ENCODE data around the gene ARFGAP1.

Gene ARFGAP1

DNA sequence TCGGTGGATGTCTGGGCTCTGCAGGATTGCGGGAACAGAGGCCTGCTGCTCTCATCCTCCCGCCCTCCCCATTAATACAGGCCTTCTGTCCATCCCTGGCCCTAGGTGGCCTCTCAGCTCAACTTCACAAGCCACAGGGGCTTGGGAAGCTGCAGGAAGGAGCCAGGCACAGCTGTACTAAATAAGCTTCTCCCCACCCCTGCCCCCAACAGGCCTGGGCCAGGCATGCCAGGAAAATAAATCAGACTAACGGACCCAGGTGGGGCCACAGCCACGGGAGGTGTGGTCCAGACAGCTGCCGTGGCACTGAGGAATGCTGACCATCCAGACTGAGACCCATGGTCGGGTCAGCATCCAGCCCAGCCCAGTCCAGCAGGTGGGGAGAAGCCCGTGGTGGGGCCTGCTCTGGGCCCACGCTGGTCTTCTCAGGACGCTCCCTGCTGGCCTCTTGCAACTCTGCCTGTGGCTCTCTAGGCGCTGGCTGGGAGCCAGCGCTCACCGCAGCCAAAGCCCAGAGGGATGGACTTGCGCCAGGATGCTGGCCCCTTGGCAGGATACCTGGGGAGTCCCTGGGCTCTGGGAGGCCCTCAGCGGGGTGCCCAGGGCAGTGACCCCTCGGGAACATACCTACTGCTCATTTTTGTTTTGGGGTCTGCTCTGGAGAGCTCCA, 48.1 kb upstream of the ARFGAP1 start:
- no peaks in the 10 kb centered on the region for H3K27me3 ChIP-seq (ENCODE audit: control insufficient read depth, low read length)
- H3K4me2 ChIP-seq (ENCODE audit: low read length): no peak overlapping the region
- no peak overlapping the region for H3K27ac ChIP-seq (ENCODE audit: low read depth, low read length)
- no peaks in the 10 kb centered on the region for H3K9me2 ChIP-seq (replicated peaks; ENCODE audit: control insufficient read depth, low read length)
- H4K20me1 ChIP-seq (ENCODE audit: control insufficient read depth, insufficient read depth, low read depth, low read length): no peaks in the 10 kb centered on the region
- H3K79me2 ChIP-seq (ENCODE audit: control insufficient read depth, low read length): no peaks in the 10 kb centered on the region
- H3K4me1 ChIP-seq (ENCODE audit: control insufficient read depth, low read length): no peaks in the 10 kb centered on the region
- no peaks in the 10 kb centered on the region for H3K9me3 ChIP-seq (ENCODE audit: control insufficient read depth, insufficient read depth, low read length)
- no peak overlapping the region for H3K4me3 ChIP-seq (ENCODE audit: low read length)
- H3K36me3 ChIP-seq (ENCODE audit: control insufficient read depth, low read length): no peaks in the 10 kb centered on the region
- TF ChIP-seq CTCF (IDR thresholded peaks at IDR 0.05; ENCODE audit: low read depth, low read length, poor library complexity, severe bottlenecking) (no peak), EZH2phosphoT487 (IDR thresholded peaks at IDR 0.05; ENCODE audit: borderline replicate concordance, low read length) (no peak)
- no peaks in the 10 kb centered on the region for H3F3A ChIP-seq (ENCODE audit: control insufficient read depth, insufficient read depth)

DNA sequence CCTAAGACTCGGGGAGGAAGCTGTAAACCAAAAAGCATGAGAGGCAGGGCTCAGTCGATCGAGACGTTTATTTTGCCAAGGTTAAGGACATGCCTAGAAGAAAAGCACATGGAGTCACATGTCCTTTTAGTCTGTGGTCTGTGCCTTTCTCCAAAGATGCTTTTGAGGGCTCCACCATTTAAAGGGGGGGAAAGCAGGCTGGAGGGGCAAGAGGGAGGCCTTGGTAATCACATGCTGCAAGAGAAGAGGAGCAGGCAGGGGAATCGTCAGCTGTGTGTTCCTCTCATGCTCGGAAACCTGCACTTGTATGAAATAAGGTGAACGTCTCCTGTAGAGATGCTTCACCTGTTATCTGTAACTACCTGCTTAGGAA, 47.5 kb upstream of the ARFGAP1 start:
- Histone ChIP-seq H4K20me1 (ENCODE audit: control insufficient read depth, insufficient read depth, low read depth, low read length) (no peaks in the 10 kb centered on the region), H3K9me2 (replicated peaks; ENCODE audit: control insufficient read depth, low read length) (no peaks in the 10 kb centered on the region), H3K4me2 (ENCODE audit: low read length) (no peak overlapping the region), H3K9me3 (ENCODE audit: control insufficient read depth, insufficient read depth, low read length) (no peaks in the 10 kb centered on the region), H3F3A (ENCODE audit: control insufficient read depth, insufficient read depth) (no peaks in the 10 kb centered on the region), H3K27me3 (ENCODE audit: control insufficient read depth, low read length) (no peaks in the 10 kb centered on the region), H3K36me3 (ENCODE audit: control insufficient read depth, low read length) (no peaks in the 10 kb centered on the region), H3K4me1 (ENCODE audit: control insufficient read depth, low read length) (no peaks in the 10 kb centered on the region), H3K4me3 (ENCODE audit: low read length) (no peak overlapping the region), H3K27ac (ENCODE audit: low read depth, low read length) (no peak overlapping the region), H3K79me2 (ENCODE audit: control insufficient read depth, low read length) (no peaks in the 10 kb centered on the region)
- TF ChIP-seq EZH2phosphoT487 (IDR thresholded peaks at IDR 0.05; ENCODE audit: borderline replicate concordance, low read length) (no peak), CTCF (IDR thresholded peaks at IDR 0.05; ENCODE audit: low read depth, low read length, poor library complexity, severe bottlenecking) (no peak)

DNA sequence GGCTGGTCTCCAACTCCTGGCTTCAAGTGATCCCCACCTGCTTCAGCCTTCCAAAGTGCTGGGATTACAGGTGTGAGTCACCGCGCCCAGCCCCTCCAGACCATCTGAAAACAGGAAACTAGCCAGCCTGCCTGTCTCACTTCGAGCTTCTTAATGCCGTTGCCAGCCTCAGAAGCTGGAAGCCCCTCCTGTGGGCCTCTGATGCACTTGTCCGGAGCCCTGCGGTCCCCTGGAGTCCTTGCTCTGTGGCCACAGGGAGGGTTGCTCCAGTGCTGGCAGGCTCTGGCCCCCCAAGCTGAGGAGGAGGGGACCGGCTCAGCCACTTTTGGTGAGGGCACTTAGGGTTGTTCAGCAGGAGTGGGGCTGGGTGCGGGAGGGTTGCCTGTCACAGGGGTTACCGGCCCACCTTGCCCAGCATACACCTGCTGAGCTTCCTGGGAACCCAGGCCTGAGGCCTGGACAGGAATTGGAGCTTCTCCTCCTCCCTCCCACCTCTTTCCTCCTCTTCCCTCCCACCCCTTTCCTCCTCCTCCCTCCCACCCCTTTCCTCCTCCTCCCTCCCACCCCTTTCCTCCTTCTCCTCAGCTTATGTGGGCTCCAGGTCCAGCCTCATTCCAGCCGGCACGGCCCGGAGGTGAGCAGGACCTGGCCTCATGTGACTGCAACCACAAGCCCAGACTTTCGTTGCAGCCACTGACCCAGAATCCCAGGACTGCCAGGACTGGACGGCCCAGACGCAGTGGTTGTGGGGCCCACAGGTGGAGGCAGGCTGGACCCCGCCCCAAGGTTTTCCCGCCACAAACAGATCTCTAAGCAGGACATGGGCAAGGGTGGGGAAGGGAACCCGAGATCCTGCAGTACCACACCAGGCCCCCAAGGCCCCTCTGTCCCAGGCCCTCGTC, 46.3 kb upstream of the ARFGAP1 start:
- no peak overlapping the region for H3K4me2 ChIP-seq (ENCODE audit: low read length)
- TF ChIP-seq CTCF (IDR thresholded peaks at IDR 0.05; ENCODE audit: low read depth, low read length, poor library complexity, severe bottlenecking) (no peak), EZH2phosphoT487 (IDR thresholded peaks at IDR 0.05; ENCODE audit: borderline replicate concordance, low read length) (no peak)
- H3K4me3 ChIP-seq (ENCODE audit: low read length): no peak overlapping the region
- no peak overlapping the region for H3K27ac ChIP-seq (ENCODE audit: low read depth, low read length)
- no peaks in the 10 kb centered on the region for H3K36me3 ChIP-seq (ENCODE audit: control insufficient read depth, low read length)
- no peaks in the 10 kb centered on the region for H3F3A ChIP-seq (ENCODE audit: control insufficient read depth, insufficient read depth)
- no peaks in the 10 kb centered on the region for H3K9me3 ChIP-seq (ENCODE audit: control insufficient read depth, insufficient read depth, low read length)
- H4K20me1 ChIP-seq (ENCODE audit: control insufficient read depth, insufficient read depth, low read depth, low read length): no peaks in the 10 kb centered on the region
- peaks cover 12% of the 10 kb centered on the region for H3K27me3 ChIP-seq (ENCODE audit: control insufficient read depth, low read length)
- H3K79me2 ChIP-seq (ENCODE audit: control insufficient read depth, low read length): no peaks in the 10 kb centered on the region
- no peaks in the 10 kb centered on the region for H3K9me2 ChIP-seq (replicated peaks; ENCODE audit: control insufficient read depth, low read length)
- no peaks in the 10 kb centered on the region for H3K4me1 ChIP-seq (ENCODE audit: control insufficient read depth, low read length)

Data from DOHH2 (cell line).